GM12874 (cell line): ENCODE measurements around the gene TRMU.

Experiments
- CTCF ChIP-seq: IDR thresholded peaks from 2 replicates; pipeline ENCODE4 v1.5.1; 2011; ENCODE audit warnings: low read depth, mild to moderate bottlenecking, control low read depth, low read length, moderate library complexity; ENCODE audit not compliant: insufficient read depth

Gene TRMU

DNA sequence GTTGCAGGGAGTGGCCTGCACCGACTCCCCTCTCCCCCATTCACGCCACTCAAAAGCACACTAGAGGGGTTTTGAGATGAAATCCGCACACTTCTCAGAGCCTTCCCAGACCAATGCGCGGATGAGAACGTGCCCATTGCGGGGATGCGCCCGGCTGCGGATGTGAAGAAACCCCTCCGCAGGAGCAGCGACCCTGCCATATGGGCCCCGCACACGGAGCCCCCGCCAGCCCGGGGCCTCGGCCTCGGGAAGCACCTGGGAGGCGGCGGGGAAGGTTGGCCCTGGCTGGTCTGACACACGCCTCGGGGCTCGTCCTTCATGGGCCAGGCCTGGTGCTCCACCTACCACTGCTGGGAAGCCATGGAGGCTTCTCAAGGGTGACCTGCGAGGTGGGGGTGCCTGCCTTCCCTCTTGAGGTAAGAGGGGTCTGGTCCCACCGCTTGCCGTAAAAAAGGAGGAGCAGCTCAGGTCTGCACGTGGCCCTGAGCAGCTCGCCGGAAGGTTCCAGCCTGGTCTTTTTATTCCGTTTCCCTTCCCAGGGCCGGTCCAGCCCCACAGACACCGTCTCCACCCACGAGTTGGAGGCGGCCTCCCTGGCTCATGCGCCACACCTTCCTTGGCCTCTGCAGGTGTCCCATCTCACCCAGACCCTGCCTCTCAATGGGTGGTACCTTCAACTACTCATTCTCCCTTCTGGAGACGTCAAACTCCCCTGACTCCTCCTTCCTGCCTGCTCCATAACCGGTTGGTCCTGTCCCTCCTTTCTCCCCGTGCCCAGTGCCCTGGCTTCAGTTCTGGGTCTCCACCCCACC, 39.4 kb downstream of the TRMU start:
- TF ChIP-seq CTCF, result no peak

GRCh38 chr22:46376111-46376510, 40.6 kb downstream of the TRMU start:
- TF ChIP-seq CTCF, result no peak

DNA sequence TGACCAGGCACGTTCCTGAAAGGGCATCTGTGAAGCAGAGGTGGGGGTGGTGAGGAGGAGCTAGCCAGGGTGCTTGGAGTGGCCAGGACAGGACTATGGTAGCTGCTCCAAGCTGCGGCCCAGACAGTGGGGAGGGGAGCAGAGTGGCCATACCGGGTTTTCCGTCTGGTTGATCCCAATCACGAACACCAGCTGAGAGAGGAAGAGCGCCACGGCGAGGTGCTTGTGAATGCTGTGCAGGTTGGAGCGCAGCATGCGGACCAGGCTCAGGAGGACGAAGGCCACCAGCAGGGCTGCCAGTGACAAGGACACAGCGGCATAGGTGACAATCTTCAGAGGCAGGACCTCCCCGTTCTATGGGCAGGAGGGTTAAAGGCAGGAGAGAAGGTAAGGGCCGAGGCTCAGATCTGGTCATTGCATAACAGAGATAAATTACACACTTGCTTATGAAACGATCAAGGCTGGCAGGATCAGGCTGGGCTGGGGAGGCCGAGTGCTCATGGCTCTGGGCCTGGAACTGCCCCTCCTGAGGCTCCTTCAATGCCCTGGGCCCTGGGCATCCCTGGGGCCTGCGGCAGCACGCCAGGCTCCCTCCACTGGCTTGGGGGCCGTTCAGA, 41.5 kb downstream of the TRMU start:
- no peak for TF ChIP-seq CTCF

GRCh38 chr22:46377525-46378425, 42.3 kb downstream of the TRMU start:
- no peak for TF ChIP-seq CTCF

GRCh38 chr22:46378426-46379065, 43.0 kb downstream of the TRMU start:
- TF ChIP-seq CTCF, result no peak

DNA sequence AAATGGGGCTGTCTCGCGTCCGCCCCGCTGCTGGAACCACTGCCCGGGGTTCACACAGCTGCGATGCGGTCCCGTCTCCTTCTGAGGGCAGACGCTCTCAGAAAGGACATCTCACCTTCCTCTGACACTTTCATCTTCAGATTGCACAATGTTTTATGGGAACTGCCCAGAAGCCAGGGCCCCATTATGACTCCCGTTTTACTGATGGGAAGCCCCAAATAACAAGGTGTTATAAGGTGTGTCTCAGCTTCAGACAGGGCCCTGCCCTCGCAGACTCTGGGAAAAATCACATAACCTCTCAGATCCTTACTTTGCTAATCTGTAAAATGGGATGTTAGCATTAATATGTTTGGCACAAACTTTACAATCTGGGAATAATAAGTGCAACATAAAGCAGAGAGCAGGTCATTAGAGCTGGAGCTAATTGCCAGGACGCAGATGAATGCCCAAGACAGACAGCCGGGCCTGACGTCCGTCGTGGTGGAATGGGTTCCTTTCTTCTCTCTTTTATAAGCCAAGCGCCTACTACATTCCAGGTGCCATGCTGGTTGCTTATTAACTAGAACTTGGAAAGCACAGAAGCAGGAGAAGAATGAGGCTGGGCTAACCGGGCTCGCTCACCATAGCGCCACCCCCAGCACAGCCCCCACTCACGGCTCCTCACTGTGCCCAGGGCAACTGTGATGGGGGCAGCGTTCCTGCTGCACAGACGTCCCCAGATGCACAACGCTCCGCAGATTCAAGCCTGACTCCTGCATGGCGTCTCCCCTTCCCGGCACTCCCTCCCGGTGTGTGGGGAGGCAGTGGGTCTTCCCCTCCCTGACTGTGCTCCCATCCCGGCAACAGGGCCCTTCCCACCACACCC, 43.8 kb downstream of the TRMU start:
- no peak for TF ChIP-seq CTCF
